HEK293 (cell line): ENCODE measurements around the gene EFCAB6.
A peak's percentile ranks its signal among the peaks of the same experiment; 100 is the strongest.

Experiments used
- PRDM1 ChIP-seq: fragments of 450-650 bp; formaldehyde crosslinking; IDR thresholded peaks from 2 replicates; pipeline ENCODE4; 2016; ENCODE audit warnings: missing biosample characterization, missing genetic modification characterization
- SALL2 ChIP-seq: fragments of 450-650 bp; formaldehyde crosslinking; IDR thresholded peaks from 2 replicates; pipeline ENCODE4 v1.5.0; 2017; ENCODE audit warnings: missing biosample characterization, mild to moderate bottlenecking, missing genetic modification characterization, borderline replicate concordance
- SP3 ChIP-seq: fragments of 450-650 bp; formaldehyde crosslinking; IDR thresholded peaks from 2 replicates; pipeline ENCODE4 v1.5.1; 2016; ENCODE audit warnings: missing biosample characterization, missing genetic modification characterization
- YY1 ChIP-seq: fragments of 450-650 bp; formaldehyde crosslinking; IDR thresholded peaks from 2 replicates; pipeline ENCODE4 v1.5.1; 2018; ENCODE audit warnings: missing biosample characterization, missing genetic modification characterization
- ZBTB20 ChIP-seq: fragments of 450-650 bp; formaldehyde crosslinking; IDR thresholded peaks from 2 replicates; pipeline ENCODE4 v1.5.1; 2016; ENCODE audit warnings: missing biosample characterization, missing genetic modification characterization
- ZBTB7A ChIP-seq: fragments of 450-650 bp; formaldehyde crosslinking; IDR thresholded peaks from 2 replicates; pipeline ENCODE4 v1.5.1; 2016; ENCODE audit warnings: low read depth, missing biosample characterization, missing genetic modification characterization
- ZNF548 ChIP-seq: fragments of 450-650 bp; formaldehyde crosslinking; IDR thresholded peaks from 2 replicates; pipeline ENCODE4 v1.5.1; 2016; ENCODE audit warnings: missing biosample characterization, missing genetic modification characterization
- ZNF629 ChIP-seq: fragments of 450-650 bp; formaldehyde crosslinking; IDR thresholded peaks from 2 replicates; pipeline ENCODE4 v1.5.1; 2017; ENCODE audit warnings: missing biosample characterization, missing genetic modification characterization
- ZNF837 ChIP-seq: fragments of 450-650 bp; formaldehyde crosslinking; IDR thresholded peaks from 2 replicates; pipeline ENCODE4 v1.5.1; 2016; ENCODE audit warnings: missing biosample characterization, missing genetic modification characterization
- TF ChIP-seq, protein P1 (sequence below): fragments of 450-650 bp; formaldehyde crosslinking; conservative IDR thresholded peaks from 2 replicates; pipeline ENCODE4 v1.5.1; 2016; ENCODE audit warnings: low read depth, missing biosample characterization, missing genetic modification characterization
- TF ChIP-seq, protein P2 (sequence below): fragments of 450-650 bp; formaldehyde crosslinking; IDR thresholded peaks from 2 replicates; pipeline ENCODE4 v1.5.1; 2016; ENCODE audit warnings: missing biosample characterization, missing genetic modification characterization
- TF ChIP-seq, protein P3 (sequence below): fragments of 450-650 bp; formaldehyde crosslinking; IDR thresholded peaks from 2 replicates; pipeline ENCODE4 v1.5.1; 2016; ENCODE audit warnings: missing biosample characterization, missing genetic modification characterization
- TF ChIP-seq, protein P4 (sequence below): fragments of 450-650 bp; formaldehyde crosslinking; IDR thresholded peaks from 2 replicates; pipeline ENCODE4 v1.5.1; 2016; ENCODE audit warnings: missing biosample characterization, missing genetic modification characterization

DNA sequence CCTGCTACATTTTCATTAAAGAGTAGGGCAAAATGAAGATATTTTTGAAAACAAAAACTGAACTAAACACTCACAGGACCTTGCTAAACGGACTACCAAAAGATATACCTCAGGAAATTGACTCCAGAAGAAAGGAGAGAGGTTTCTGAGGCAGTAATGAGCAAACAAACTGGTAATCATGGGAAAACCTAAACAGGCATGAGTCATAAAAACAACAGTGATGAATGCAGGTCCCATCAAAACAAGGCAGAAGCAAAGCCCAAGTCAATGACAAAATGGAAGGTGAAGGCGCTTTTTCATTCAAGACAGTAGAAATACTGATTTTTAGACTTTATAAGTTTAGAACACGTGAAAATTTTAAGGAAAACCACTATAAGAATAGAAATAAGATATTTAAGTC lies 104.5 kb downstream of the EFCAB6 start:
- TF ChIP-seq ZNF837: no peak
- TF ChIP-seq SP3: no peak
- TF ChIP-seq ZBTB7A (tag by site-specific recombination): no peak
- TF ChIP-seq, protein P1, sequence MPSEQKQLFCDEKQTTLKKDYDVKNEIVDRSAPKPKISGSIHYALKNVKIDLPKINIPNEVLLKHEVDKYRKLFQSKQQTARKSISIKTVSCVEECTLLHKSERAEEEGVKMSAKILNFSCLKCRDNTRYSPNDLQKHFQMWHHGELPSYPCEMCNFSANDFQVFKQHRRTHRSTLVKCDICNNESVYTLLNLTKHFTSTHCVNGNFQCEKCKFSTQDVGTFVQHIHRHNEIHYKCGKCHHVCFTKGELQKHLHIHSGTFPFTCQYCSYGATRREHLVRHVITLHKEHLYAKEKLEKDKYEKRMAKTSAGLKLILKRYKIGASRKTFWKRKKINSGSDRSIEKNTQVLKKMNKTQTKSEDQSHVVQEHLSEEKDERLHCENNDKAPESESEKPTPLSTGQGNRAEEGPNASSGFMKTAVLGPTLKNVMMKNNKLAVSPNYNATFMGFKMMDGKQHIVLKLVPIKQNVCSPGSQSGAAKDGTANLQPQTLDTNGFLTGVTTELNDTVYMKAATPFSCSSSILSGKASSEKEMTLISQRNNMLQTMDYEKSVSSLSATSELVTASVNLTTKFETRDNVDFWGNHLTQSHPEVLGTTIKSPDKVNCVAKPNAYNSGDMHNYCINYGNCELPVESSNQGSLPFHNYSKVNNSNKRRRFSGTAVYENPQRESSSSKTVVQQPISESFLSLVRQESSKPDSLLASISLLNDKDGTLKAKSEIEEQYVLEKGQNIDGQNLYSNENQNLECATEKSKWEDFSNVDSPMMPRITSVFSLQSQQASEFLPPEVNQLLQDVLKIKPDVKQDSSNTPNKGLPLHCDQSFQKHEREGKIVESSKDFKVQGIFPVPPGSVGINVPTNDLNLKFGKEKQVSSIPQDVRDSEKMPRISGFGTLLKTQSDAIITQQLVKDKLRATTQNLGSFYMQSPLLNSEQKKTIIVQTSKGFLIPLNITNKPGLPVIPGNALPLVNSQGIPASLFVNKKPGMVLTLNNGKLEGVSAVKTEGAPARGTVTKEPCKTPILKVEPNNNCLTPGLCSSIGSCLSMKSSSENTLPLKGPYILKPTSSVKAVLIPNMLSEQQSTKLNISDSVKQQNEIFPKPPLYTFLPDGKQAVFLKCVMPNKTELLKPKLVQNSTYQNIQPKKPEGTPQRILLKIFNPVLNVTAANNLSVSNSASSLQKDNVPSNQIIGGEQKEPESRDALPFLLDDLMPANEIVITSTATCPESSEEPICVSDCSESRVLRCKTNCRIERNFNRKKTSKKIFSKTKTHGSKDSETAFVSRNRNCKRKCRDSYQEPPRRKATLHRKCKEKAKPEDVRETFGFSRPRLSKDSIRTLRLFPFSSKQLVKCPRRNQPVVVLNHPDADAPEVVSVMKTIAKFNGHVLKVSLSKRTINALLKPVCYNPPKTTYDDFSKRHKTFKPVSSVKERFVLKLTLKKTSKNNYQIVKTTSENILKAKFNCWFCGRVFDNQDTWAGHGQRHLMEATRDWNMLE: 0 out of 2 replicates have a peak, but pooled peaks have one; percentile 37
- TF ChIP-seq, protein P2, sequence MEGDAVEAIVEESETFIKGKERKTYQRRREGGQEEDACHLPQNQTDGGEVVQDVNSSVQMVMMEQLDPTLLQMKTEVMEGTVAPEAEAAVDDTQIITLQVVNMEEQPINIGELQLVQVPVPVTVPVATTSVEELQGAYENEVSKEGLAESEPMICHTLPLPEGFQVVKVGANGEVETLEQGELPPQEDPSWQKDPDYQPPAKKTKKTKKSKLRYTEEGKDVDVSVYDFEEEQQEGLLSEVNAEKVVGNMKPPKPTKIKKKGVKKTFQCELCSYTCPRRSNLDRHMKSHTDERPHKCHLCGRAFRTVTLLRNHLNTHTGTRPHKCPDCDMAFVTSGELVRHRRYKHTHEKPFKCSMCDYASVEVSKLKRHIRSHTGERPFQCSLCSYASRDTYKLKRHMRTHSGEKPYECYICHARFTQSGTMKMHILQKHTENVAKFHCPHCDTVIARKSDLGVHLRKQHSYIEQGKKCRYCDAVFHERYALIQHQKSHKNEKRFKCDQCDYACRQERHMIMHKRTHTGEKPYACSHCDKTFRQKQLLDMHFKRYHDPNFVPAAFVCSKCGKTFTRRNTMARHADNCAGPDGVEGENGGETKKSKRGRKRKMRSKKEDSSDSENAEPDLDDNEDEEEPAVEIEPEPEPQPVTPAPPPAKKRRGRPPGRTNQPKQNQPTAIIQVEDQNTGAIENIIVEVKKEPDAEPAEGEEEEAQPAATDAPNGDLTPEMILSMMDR (tag by site-specific recombination): no peak
- peak; percentile 32; the same call in 1 of the 2 replicates for TF ChIP-seq PRDM1
- TF ChIP-seq SALL2 (tag by site-specific recombination): no peak
- TF ChIP-seq, protein P3, sequence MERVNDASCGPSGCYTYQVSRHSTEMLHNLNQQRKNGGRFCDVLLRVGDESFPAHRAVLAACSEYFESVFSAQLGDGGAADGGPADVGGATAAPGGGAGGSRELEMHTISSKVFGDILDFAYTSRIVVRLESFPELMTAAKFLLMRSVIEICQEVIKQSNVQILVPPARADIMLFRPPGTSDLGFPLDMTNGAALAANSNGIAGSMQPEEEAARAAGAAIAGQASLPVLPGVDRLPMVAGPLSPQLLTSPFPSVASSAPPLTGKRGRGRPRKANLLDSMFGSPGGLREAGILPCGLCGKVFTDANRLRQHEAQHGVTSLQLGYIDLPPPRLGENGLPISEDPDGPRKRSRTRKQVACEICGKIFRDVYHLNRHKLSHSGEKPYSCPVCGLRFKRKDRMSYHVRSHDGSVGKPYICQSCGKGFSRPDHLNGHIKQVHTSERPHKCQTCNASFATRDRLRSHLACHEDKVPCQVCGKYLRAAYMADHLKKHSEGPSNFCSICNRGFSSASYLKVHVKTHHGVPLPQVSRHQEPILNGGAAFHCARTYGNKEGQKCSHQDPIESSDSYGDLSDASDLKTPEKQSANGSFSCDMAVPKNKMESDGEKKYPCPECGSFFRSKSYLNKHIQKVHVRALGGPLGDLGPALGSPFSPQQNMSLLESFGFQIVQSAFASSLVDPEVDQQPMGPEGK (tag by site-specific recombination): no peak
- TF ChIP-seq ZNF548 (tag by site-specific recombination): no peak
- TF ChIP-seq ZBTB20 (tag by site-specific recombination): no peak
- TF ChIP-seq YY1 (tag by site-specific recombination): no peak
- TF ChIP-seq, protein P4, sequence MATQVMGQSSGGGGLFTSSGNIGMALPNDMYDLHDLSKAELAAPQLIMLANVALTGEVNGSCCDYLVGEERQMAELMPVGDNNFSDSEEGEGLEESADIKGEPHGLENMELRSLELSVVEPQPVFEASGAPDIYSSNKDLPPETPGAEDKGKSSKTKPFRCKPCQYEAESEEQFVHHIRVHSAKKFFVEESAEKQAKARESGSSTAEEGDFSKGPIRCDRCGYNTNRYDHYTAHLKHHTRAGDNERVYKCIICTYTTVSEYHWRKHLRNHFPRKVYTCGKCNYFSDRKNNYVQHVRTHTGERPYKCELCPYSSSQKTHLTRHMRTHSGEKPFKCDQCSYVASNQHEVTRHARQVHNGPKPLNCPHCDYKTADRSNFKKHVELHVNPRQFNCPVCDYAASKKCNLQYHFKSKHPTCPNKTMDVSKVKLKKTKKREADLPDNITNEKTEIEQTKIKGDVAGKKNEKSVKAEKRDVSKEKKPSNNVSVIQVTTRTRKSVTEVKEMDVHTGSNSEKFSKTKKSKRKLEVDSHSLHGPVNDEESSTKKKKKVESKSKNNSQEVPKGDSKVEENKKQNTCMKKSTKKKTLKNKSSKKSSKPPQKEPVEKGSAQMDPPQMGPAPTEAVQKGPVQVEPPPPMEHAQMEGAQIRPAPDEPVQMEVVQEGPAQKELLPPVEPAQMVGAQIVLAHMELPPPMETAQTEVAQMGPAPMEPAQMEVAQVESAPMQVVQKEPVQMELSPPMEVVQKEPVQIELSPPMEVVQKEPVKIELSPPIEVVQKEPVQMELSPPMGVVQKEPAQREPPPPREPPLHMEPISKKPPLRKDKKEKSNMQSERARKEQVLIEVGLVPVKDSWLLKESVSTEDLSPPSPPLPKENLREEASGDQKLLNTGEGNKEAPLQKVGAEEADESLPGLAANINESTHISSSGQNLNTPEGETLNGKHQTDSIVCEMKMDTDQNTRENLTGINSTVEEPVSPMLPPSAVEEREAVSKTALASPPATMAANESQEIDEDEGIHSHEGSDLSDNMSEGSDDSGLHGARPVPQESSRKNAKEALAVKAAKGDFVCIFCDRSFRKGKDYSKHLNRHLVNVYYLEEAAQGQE (tag by site-specific recombination): no peak
- TF ChIP-seq ZNF629: no peak
